ENCODE data around the gene PIK3R5. TPM values are rescaled to one million over a fixed set of nuclear protein-coding genes. Genes with fewer than 3 reads are reported as not detected.

PIK3R5 gene
- total RNA-seq, 1 experiment from 2014 or later = not detected

DNA sequence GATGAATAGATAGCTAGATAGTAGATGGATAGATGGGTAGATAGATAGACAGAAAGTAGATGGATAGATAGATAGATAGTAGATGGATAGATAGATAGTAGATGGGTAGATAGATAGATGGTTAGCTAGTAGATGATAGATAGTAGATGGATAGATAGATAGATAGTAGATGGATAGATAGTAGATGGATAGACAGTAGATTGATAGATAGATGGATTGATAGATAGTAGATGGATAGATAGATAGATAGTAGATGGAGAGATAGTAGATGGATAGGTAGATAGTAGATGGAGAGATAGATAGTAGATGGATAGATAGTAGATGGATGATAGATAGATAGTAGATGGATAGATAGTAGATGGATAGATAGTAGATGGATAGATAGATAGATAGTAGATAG lies 40.4 kb downstream of the PIK3R5 start:
- Mint-ChIP-seq H3K27me3 (ENCODE audit: unreplicated experiment) (peaks cover 12% of the 10 kb centered on the region), H3K36me3 (ENCODE audit: insufficient read depth, unreplicated experiment) (no peaks in the 10 kb centered on the region), H3K4me3 (ENCODE audit: low read depth, unreplicated experiment) (no peak overlapping the region), H3K4me1 (ENCODE audit: low read depth, unreplicated experiment) (no peaks in the 10 kb centered on the region), H3K9me3 (ENCODE audit: low read depth, unreplicated experiment) (no peaks in the 10 kb centered on the region), H3K27ac (ENCODE audit: unreplicated experiment) (no peak overlapping the region)
- no peak for DNase-seq
- intact Hi-C loops (cut with micrococcal nuclease; ENCODE audit: unreplicated experiment) = no loop called here
- CTCF ChIA-PET = no interaction called here
- no TSS peak for BruUV-seq (replicated peaks)
- TF ChIP-seq, protein P1, sequence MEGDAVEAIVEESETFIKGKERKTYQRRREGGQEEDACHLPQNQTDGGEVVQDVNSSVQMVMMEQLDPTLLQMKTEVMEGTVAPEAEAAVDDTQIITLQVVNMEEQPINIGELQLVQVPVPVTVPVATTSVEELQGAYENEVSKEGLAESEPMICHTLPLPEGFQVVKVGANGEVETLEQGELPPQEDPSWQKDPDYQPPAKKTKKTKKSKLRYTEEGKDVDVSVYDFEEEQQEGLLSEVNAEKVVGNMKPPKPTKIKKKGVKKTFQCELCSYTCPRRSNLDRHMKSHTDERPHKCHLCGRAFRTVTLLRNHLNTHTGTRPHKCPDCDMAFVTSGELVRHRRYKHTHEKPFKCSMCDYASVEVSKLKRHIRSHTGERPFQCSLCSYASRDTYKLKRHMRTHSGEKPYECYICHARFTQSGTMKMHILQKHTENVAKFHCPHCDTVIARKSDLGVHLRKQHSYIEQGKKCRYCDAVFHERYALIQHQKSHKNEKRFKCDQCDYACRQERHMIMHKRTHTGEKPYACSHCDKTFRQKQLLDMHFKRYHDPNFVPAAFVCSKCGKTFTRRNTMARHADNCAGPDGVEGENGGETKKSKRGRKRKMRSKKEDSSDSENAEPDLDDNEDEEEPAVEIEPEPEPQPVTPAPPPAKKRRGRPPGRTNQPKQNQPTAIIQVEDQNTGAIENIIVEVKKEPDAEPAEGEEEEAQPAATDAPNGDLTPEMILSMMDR (IDR thresholded peaks at IDR 0.05; ENCODE audit: unreplicated experiment) = no peak

DNA sequence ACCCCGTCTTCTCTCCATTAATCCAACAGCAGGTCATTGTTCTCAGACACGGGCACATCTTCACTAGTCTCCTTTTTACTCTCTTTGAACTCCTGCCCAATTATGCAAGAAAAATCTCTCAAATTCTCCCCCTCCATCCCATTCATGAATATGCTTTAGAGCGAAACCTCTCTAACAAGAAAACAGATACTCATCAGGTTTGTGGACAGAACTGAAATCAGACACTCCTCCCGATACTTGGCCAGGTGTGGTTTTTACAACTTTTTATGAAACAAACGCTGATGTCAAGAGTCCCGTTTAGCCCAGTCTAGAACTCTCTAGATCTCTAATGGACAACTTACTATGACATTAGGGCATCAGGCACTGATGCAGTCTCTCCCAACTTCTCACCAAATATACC lies 40.9 kb downstream of the PIK3R5 start:
- Mint-ChIP-seq H3K9me3 (ENCODE audit: low read depth, unreplicated experiment) (no peaks in the 10 kb centered on the region), H3K27me3 (ENCODE audit: unreplicated experiment) (peaks cover 12% of the 10 kb centered on the region), H3K4me3 (ENCODE audit: low read depth, unreplicated experiment) (no peak overlapping the region), H3K27ac (ENCODE audit: unreplicated experiment) (no peak overlapping the region), H3K36me3 (ENCODE audit: insufficient read depth, unreplicated experiment) (no peaks in the 10 kb centered on the region), H3K4me1 (ENCODE audit: low read depth, unreplicated experiment) (no peaks in the 10 kb centered on the region)
- no peak for DNase-seq
- TF ChIP-seq, protein P1 (IDR thresholded peaks at IDR 0.05; ENCODE audit: unreplicated experiment) = no peak
- no TSS peak for BruUV-seq (replicated peaks)
- intact Hi-C loops (cut with micrococcal nuclease; ENCODE audit: unreplicated experiment) = no loop called here
- CTCF ChIA-PET = no interaction called here

- peaks cover 12% of the 10 kb centered on the region for H3K27me3 Mint-ChIP-seq (ENCODE audit: unreplicated experiment)
- no peak overlapping the region for H3K4me3 Mint-ChIP-seq (ENCODE audit: low read depth, unreplicated experiment)
- CTCF ChIA-PET = interaction anchor here (0.6 kb wide), 1 partner anchor 1692 kb away, joined by 3 read pairs; no protein-coding TSS in a partner anchor
- TF ChIP-seq, protein P1 (IDR thresholded peaks at IDR 0.05; ENCODE audit: unreplicated experiment) = no peak
- H3K36me3 Mint-ChIP-seq (ENCODE audit: insufficient read depth, unreplicated experiment) = no peaks in the 10 kb centered on the region
- no peaks in the 10 kb centered on the region for H3K9me3 Mint-ChIP-seq (ENCODE audit: low read depth, unreplicated experiment)
- no TSS peak for BruUV-seq (replicated peaks)
- DNase-seq = no peak
- intact Hi-C loops (cut with micrococcal nuclease; ENCODE audit: unreplicated experiment) = no loop called here
- no peak overlapping the region for H3K27ac Mint-ChIP-seq (ENCODE audit: unreplicated experiment)
- no peaks in the 10 kb centered on the region for H3K4me1 Mint-ChIP-seq (ENCODE audit: low read depth, unreplicated experiment)
These were observed 41.7 kb downstream of the PIK3R5 start for GRCh38 chr17:8923762-8924161.

GRCh38 chr17:8922928-8923327 lies 42.6 kb downstream of the PIK3R5 start:
- BruUV-seq (replicated peaks) = no TSS peak
- Mint-ChIP-seq H3K4me1 (ENCODE audit: low read depth, unreplicated experiment) (no peaks in the 10 kb centered on the region), H3K4me3 (ENCODE audit: low read depth, unreplicated experiment) (no peak overlapping the region), H3K27ac (ENCODE audit: unreplicated experiment) (no peak overlapping the region), H3K9me3 (ENCODE audit: low read depth, unreplicated experiment) (no peaks in the 10 kb centered on the region), H3K36me3 (ENCODE audit: insufficient read depth, unreplicated experiment) (no peaks in the 10 kb centered on the region), H3K27me3 (ENCODE audit: unreplicated experiment) (peaks cover 12% of the 10 kb centered on the region)
- TF ChIP-seq, protein P1 (IDR thresholded peaks at IDR 0.05; ENCODE audit: unreplicated experiment) = no peak
- DNase-seq = no peak
- CTCF ChIA-PET = interaction anchor here (0.6 kb wide), 1 partner anchor 1691 kb away, joined by 3 read pairs; no protein-coding TSS in a partner anchor
- intact Hi-C loops (cut with micrococcal nuclease; ENCODE audit: unreplicated experiment) = no loop called here

Measured in Calu3 (cell line).